ENCODE measurements around the gene FDX1.
"Not testable (repeated sequence)": the region's sequence is repeated elsewhere in the genome, so short reads cannot be mapped to it uniquely, and the experiment has no call there.

FDX1 gene, protein sequence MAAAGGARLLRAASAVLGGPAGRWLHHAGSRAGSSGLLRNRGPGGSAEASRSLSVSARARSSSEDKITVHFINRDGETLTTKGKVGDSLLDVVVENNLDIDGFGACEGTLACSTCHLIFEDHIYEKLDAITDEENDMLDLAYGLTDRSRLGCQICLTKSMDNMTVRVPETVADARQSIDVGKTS

DNA sequence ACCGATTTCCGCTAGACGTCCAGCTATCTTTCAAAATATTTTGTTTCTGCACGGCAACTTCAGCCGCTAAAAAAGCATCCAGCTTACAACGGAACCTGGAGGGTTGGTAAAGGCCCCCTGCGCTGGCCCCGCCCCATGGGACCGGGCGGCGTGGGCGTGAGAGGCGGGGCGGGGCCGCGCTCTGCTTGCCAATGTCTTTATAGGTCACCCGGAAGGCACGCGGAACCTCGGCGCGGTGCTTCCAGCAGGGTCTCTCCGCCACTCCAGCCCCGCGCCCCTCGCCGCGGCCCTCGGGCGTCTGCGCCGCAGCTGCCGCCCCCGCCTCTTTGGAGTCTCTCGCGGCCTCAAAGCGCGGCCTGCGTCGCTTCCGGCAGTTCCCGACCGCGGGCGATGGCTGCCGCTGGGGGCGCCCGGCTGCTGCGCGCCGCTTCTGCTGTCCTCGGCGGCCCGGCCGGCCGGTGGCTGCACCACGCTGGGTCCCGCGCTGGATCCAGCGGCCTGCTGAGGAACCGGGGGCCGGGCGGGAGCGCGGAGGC is at the start of gene FDX1:
Gene FDX1, plus strand, starts transcription at position 218 of the 536 bp plus-strand sequence. Its CDS starts 173 bp downstream, at position 391.
- no peak for TF ChIP-seq ZNF274 (IDR thresholded peaks at IDR 0.05; ENCODE audit: low read depth, low read length)
- H3K4me3 ChIP-seq (ENCODE audit: low read length) = peak within 1 kb of the TSS; percentile 73

DNA sequence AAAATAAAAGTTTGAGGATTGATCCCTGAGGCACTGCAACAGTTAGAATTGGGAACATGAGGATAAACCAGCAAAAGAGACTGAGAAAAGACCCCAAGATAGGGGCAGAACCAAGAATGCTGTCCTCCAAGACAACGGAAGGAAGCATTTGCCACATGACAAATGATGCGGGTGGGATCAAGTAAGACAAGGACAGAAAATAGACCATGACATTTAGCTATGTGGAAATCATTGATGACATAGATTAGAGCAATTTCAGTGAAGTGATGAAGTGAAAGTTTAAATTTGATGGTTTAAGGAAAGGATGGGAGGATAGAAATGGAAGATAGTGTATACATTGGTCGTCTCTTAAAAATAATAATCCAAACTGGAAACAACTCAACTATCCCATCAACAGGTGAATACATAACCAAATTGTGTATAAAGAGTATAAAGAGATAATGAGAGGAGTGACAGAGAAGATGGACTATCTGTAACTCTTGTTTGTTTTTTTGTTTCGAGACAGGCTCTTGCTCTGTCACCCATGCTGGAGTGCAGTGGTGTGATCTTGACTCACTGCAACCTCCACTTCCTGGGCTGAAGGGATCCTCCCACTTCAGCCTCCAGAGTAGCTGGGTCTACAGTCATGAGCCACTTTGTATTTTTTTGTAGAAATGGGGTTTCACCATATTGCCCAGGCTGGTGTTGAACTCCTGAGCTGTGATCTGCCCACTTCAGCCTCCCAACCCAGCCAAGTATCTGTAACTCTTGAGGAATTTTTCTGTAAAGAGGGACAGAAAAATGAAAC is 48.7 kb upstream of the FDX1 start:
- TF ChIP-seq ZNF274 (IDR thresholded peaks at IDR 0.05; ENCODE audit: low read depth, low read length) = no peak
- no peak overlapping the region for H3K4me3 ChIP-seq (ENCODE audit: low read length)

DNA sequence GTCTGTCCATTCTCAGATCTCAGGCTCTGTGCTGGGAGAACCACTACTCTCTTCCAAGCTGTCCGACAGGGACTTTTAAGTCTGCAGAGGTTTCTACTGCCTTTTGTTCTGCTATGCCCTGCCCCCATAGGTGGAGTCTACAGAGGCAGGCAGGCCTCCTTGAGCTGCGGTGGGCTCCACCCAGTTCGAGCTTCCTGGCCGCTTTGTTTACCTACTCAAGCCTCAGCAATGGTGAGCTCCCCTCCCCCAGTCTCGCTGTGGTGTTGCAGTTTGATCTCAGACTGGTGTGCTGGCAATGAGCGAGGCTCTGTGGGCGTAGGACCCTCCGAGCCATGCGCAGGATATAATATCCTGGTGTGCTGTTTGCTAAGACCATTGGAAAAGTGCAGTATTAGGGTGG is 41.5 kb upstream of the FDX1 start:
- not testable (repeated sequence) for H3K4me3 ChIP-seq (ENCODE audit: low read length)

DNA sequence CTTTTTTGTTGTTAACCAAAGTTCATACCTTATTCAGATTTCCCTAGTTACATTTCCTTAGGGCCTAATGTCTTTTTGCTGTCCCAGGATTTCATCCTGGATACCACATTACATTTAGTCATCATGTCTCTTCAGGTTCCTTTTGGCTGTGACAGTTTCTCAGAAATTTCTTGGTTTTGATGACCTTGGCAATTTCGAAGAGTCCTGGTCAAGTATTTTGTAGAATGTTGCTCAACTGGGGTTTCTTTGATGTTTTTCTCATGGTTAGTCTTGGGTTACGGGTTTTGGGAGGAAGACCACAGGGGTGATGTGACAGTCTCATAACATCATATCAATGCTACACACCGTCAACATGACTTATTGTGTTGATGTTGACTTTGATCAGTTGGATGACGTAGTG is 39.8 kb upstream of the FDX1 start:
- TF ChIP-seq ZNF274 (IDR thresholded peaks at IDR 0.05; ENCODE audit: low read depth, low read length) = no peak
- H3K4me3 ChIP-seq (ENCODE audit: low read length) = no peak overlapping the region

DNA sequence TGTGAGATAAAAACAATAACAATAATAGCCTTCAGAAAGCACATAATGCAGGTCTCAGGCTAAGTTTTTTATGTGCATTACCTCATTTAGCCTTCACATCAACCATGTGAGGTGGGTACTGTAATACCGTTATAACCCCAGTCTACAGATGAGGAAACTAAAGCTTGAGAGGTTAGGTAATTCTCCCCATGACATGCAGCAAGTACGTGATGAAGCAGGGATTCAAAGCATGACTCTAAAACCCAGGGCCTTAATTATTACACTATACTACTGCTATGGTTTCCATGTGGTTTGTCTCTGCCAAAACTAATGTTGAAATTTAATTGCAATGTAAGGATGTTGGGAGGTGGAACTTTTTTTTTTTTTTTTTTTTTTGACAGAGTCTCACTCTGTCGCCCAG is 37.7 kb upstream of the FDX1 start:
- no peak overlapping the region for H3K4me3 ChIP-seq (ENCODE audit: low read length)
- no peak for TF ChIP-seq ZNF274 (IDR thresholded peaks at IDR 0.05; ENCODE audit: low read depth, low read length)

DNA sequence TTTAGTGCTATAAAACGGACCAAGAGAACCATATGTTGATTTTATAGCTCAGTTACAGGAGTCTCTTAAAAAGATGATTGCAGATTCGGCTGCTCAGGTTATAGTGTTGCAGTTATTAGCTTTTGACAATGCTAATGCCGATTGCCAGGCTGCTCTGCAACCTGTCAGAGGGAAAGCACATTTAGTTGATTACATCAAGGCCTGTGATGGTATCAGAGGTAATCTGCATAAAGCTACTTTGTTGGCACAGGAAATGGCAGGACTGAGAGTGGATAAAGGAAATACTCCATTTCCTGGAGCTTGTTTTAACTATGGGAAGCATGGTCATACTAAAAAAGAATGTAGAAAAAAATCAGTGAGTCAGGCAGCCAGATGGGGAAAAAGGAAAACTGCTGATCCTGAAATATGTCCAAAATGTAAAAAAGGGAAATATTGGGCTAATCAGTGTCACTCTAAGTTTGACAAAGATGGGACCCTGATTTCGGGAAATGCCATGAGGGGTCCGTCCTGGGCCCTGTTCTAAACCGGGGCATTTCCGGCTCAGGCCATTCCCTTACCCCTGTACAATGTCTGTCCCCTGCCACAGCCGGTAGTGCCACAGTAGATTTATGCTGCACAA is 32.0 kb upstream of the FDX1 start:
- not testable (repeated sequence) for H3K4me3 ChIP-seq (ENCODE audit: low read length)

DNA sequence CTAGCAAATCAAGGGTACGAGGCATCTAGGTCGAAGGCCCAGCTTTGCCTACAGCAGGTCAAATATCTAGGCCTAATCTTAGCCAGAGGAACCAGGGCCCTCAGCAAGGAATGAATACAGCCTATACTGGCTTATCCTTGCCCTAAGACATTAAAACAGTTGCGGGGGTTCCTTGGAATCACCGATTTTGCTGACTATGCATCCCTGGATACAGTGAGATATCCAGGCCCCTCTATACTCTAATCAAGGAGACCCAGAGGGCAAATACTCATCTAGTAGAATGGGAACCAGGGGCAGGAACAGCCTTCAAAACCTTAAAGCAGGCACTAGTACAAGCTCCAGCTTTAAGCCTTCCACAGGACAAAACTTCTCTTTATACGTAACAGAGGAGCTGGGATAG is 26.2 kb upstream of the FDX1 start:
- H3K4me3 ChIP-seq (ENCODE audit: low read length) = not testable (repeated sequence)

DNA sequence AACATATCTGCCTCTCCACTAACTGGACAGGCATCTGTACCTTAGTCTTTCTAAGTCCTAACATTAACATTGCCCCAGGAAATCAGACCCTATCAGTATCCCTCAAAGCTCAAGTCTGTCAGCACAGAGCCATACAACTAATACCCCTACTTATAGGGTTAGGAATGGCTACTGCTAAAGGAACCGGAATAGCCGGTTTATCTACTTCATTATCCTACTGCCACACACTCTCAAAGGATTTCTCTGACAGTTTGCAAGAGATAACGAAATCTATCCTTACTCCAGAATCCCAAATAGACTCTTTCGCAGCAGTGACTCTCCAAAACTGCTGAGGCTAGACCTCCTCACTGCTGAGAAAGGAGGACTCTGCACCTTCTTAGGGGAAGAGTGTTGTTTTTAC is 24.1 kb upstream of the FDX1 start:
- H3K4me3 ChIP-seq (ENCODE audit: low read length) = not testable (repeated sequence)

DNA sequence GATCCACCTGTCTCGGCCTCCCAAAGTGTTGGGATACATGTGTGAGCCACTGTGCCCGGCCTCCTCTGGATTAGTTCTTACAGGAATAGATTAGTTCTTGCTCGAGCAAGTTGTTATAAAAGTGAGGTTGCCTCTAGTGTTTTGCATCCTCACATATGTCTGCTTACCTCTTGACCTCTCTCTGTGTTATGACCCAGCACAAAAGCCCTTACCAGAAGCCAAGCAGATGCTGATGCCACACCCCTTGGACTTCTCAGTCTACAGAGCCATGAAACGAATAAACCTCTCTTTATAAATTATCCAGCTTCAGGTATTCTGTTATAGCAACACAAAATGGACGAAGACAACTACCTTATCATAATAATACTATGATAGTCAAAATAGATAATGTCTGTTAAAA is 22.4 kb upstream of the FDX1 start:
- no peak overlapping the region for H3K4me3 ChIP-seq (ENCODE audit: low read length)
- TF ChIP-seq ZNF274 (IDR thresholded peaks at IDR 0.05; ENCODE audit: low read depth, low read length) = no peak

DNA sequence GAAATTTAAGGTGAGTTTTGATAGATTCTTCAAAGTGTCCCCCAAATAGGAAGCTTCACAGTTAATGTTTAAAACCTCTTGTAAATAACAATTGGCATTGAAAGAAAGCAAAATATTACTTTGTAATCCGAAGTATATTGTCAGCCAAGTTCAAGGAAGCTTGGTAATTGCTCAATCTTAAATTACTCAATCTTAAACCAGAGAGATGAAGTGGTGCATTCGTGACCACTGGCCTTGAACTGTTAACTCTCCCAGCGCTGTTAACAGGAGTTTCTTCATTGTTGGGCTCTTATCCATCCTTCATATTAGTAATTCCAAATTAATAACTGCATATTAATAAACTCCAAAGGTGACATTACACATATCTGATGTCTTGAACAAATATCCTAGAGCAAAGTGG is 20.6 kb upstream of the FDX1 start:
- no peak overlapping the region for H3K4me3 ChIP-seq (ENCODE audit: low read length)
- TF ChIP-seq ZNF274 (IDR thresholded peaks at IDR 0.05; ENCODE audit: low read depth, low read length) = no peak

DNA sequence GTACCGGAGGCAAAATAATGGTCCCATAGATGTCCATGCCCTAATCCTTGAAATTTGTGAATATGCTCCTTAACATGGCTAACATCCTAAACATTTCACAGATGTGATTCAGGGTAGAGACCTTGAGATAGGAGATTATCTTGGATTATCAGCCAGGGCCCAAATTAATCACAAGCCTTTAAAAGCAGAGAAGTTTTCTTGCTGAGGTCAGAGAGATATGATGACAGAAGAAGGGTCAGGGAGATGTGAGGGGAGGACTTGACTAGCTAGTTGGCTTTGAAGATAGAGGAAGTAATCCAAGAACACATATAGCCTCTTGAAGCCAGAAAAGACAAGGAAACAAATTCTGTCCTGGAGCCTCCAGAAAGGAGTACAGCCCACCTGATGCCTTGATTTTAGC is 19.1 kb upstream of the FDX1 start:
- no peak for TF ChIP-seq ZNF274 (IDR thresholded peaks at IDR 0.05; ENCODE audit: low read depth, low read length)
- H3K4me3 ChIP-seq (ENCODE audit: low read length) = no peak overlapping the region

DNA sequence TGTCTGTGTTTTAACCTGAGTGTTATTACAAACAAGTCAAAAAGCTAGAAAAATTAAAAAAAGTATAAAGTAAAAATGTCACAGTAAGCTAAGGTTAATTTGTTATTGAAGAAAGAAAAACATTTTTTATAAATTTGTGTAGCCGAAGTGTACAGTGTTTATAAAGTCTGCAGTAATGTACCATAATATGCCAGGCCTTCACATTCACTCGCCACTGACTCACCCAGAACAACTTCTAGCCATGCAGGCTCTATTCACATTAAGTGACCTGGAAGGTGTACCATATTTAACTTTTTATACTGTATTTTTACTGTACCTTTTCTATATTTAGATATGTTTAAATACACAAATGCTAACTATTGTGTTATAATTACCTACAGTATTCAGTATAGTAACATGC is 14.7 kb upstream of the FDX1 start:
- TF ChIP-seq ZNF274 (IDR thresholded peaks at IDR 0.05; ENCODE audit: low read depth, low read length) = no peak
- no peak overlapping the region for H3K4me3 ChIP-seq (ENCODE audit: low read length)

DNA sequence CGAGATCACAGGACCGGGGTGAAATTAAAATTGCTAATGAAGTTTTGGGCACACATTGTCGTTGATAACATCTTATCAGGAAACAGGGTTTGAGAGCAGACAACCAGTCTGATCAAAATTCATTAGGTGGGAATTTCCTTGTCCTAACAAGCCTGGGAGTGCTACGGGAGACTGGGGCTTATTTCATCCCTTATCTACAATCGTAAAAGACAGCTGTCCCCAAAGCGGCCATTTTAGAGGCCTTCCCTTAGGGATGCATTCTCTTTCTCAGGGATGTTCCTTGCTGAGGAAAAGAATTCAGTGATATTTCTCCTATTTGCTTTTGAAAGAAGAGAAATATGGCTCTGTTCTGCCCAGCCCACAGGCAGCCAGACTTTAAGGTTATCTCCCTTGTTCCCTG is 8.1 kb upstream of the FDX1 start:
- H3K4me3 ChIP-seq (ENCODE audit: low read length) = not testable (repeated sequence)

DNA sequence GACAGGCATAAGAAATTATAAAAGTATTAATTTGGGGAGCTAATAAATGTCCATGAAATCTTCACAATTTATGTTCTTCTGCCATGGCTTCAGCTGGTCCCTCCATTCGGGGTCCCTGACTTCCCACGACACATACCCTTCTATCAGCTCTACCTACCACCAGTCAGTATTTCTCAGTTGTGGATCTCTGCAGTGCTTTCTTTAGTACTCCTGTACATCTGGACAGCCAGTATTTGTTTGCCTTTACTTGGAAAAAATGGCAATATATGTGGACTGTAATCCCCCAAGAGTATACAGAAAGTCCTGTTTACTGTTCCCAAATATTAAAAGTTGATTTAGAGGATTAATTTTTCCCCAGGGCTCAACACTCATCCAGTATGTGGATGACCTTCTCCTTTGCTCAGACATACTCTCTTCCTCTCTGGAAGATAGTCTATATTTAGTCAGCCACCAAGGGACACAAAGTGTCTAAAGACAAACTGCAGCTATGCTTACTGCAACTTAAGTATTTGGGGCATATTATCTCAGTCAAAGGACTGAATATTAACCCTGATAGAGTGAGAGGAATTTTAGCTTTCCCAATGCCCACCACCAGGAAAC is 7.3 kb upstream of the FDX1 start:
- TF ChIP-seq ZNF274 (IDR thresholded peaks at IDR 0.05; ENCODE audit: low read depth, low read length) = no peak
- no peak overlapping the region for H3K4me3 ChIP-seq (ENCODE audit: low read length)

DNA sequence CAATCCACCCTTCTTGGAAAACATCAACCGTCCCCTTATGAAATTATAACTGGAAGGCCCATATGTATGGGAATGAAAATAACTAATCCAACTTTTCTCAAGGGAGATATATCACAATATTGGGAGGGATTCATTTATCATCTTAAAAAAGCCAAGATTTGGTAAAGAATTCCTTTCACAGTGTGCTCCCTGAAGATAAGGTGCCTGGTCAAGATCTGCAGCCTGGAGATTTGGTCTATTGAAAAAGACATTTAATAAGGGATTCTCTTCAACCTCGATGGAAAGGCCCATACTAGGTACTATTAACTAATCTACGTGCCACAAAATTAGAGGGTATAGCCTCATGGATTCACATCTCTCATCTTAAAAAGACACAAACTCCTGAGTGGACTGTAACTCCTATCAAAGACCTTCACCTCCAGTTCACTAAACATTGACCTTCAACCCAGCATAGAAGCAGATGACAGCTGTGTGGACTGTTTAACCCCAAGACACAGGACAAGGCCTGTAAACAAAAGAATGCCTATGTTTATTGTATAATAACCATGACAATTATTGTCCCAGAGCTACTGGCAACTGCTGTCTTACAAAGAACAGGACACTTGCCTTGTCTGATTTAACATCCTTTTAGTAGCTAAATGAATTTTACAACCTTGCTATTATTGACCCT is 4.8 kb upstream of the FDX1 start:
- no peak for TF ChIP-seq ZNF274 (IDR thresholded peaks at IDR 0.05; ENCODE audit: low read depth, low read length)
- no peak overlapping the region for H3K4me3 ChIP-seq (ENCODE audit: low read length)

Measured in GM08714 (cell line).